Activated CD8-positive, alpha-beta memory T cell treated with anti-CD3 and anti-CD28 coated beads, Interleukin-2, amount 50 U/mL, for 24 hours (primary cell): ENCODE measurements around the gene STAM.

Experiments used
- DNase-seq: peaks from one replicate; pipeline ENCODE4 v3.0.0-alpha.2; 2020; ENCODE audit errors: extremely low read depth

The STAM gene

GRCh38 chr10:17647326-17647725 is 3.4 kb downstream of the STAM start:
- no peak for DNase-seq

GRCh38 chr10:17648243-17649035 is 4.5 kb downstream of the STAM start:
- no peak for DNase-seq

GRCh38 chr10:17649052-17649451 is 5.1 kb downstream of the STAM start:
- DNase-seq = no peak

- DNase-seq = no peak
These were observed 5.9 kb downstream of the STAM start for GRCh38 chr10:17649836-17650235.

- no peak for DNase-seq
These were observed 6.5 kb downstream of the STAM start for GRCh38 chr10:17650416-17650815.

GRCh38 chr10:17651896-17652295 is 7.9 kb downstream of the STAM start:
- DNase-seq = no peak

GRCh38 chr10:17652585-17652984 is 8.6 kb downstream of the STAM start:
- DNase-seq = no peak

GRCh38 chr10:17655009-17655408 is 11.1 kb downstream of the STAM start:
- DNase-seq = no peak

- no peak for DNase-seq
These were observed 11.7 kb downstream of the STAM start for GRCh38 chr10:17655567-17656146.

GRCh38 chr10:17657103-17657500 is 13.2 kb downstream of the STAM start:
- DNase-seq = no peak

GRCh38 chr10:17659365-17659764 is 15.4 kb downstream of the STAM start:
- DNase-seq = no peak

- no peak for DNase-seq
These were observed 17.0 kb downstream of the STAM start for GRCh38 chr10:17660921-17661320.

GRCh38 chr10:17661510-17661909 is 17.6 kb downstream of the STAM start:
- no peak for DNase-seq

- DNase-seq = no peak
These were observed 18.5 kb downstream of the STAM start for GRCh38 chr10:17662193-17663138.

- no peak for DNase-seq
These were observed 19.5 kb downstream of the STAM start for GRCh38 chr10:17663450-17663849.

- no peak for DNase-seq
These were observed 21.8 kb downstream of the STAM start for GRCh38 chr10:17665747-17666146.

GRCh38 chr10:17668435-17669184 is 24.7 kb downstream of the STAM start:
- no peak for DNase-seq

- DNase-seq = no peak
These were observed 25.4 kb downstream of the STAM start for GRCh38 chr10:17669185-17669872.

- no peak for DNase-seq
These were observed 27.4 kb downstream of the STAM start for GRCh38 chr10:17671307-17671706.

- DNase-seq = no peak
These were observed 29.6 kb downstream of the STAM start for GRCh38 chr10:17673471-17674061.

- no peak for DNase-seq
These were observed 30.6 kb downstream of the STAM start for GRCh38 chr10:17674566-17674965.
